Thyroid gland (tissue), 4 donors: Measurements from ENCODE around the gene IL17RA.

Experiments
- CTCF ChIP-seq, 6 experiments: fragments of 200-600 bp in 3 of 6; fragments of 450-650 bp in 3 of 6; sonication (generic) in 3 of 6; IDR thresholded peaks; one replicate each; pipeline ENCODE4 v1.5.1; 2016 to 2019; ENCODE audit warnings: antibody characterized with exemption in 6 of 6, mild to moderate bottlenecking in 2 of 6, inconsistent platforms in 1 of 6, moderate library complexity in 1 of 6
- POLR2A ChIP-seq, 2 donors: fragments of 450-650 bp; IDR thresholded peaks; one replicate each; pipeline ENCODE4 v1.6.1; 2017; ENCODE audit warnings: antibody characterized with exemption in 2 of 2, mild to moderate bottlenecking in 2 of 2, moderate library complexity in 1 of 2

- TF ChIP-seq POLR2A (IDR thresholded peaks at IDR 0.05) (no peak), CTCF (IDR thresholded peaks at IDR 0.05) (no peak)
Observed at GRCh38 chr22:17117890-17118289, 33.1 kb downstream of the IL17RA start.
